Hematopoietic multipotent progenitor cell treated with erythropoietin and hydrocortisone succinate and interleukin-3 and kit ligand, for 17 days (in vitro differentiated cells): ENCODE measurements around the gene DDX49.
"Not testable (repeated sequence)": the region's sequence is repeated elsewhere in the genome, so short reads cannot be mapped to it uniquely, and the experiment has no call there.

ENCODE experiments used
- DNase-seq: peaks from one replicate; pipeline ENCODE4 v3.0.0-alpha.2; 2015; ENCODE audit warnings: low spot score

The DDX49 gene

DNA sequence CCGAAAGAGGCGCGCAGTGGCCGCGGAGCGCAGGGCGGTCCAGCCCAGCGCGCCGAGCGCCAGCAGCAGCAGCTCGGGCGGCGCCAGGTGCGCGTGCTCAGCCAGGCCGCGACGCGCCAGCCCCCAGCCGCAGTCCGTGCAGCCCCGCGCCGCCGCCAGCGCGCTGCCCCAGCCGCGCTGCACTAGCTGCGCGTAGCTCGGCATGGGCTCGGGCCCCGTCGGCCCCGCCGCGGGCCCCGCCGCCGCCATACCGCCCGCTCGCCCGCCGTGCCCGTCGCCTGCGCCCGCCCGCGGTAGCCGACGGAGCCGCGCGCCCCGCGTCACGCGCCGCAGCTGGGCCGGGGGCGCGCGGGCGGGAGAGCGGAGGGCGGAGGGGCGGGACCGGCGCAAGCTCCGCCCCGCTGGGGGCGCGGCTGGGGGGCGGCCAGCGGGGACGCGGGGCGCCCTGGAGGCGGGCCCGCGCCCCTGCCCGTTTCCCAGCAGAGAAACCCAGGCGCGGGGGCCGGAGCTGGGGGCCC lies 23.6 kb upstream of the DDX49 start, which contains the start of gene CERS1:
Gene CERS1, minus strand, starts transcription at position 335 of the 518 bp plus-strand sequence. Its CDS starts 86 bp downstream, at position 249.
- DNase-seq, result no peak

DNA sequence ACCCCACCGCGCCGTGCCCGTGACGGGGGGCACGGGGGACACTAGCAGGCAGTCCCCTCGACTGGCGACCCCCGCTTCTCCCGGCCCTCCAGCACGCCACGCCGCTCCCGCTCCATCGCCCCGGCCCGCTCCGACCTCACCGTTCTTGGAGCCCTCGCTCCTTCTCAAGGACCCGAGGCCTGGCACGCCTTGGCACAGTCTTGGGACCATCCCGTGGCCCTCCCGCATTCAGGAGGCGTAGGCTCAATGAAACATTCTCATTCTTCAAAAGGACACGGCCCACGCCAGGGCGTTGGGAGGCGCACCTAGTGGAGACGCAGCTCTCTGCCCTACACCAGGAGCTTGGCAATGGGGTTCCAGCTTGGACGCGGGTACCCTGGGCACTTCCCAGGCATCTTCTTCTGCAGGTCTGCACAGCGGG lies 23.1 kb upstream of the DDX49 start:
- DNase-seq, result no peak

DNA sequence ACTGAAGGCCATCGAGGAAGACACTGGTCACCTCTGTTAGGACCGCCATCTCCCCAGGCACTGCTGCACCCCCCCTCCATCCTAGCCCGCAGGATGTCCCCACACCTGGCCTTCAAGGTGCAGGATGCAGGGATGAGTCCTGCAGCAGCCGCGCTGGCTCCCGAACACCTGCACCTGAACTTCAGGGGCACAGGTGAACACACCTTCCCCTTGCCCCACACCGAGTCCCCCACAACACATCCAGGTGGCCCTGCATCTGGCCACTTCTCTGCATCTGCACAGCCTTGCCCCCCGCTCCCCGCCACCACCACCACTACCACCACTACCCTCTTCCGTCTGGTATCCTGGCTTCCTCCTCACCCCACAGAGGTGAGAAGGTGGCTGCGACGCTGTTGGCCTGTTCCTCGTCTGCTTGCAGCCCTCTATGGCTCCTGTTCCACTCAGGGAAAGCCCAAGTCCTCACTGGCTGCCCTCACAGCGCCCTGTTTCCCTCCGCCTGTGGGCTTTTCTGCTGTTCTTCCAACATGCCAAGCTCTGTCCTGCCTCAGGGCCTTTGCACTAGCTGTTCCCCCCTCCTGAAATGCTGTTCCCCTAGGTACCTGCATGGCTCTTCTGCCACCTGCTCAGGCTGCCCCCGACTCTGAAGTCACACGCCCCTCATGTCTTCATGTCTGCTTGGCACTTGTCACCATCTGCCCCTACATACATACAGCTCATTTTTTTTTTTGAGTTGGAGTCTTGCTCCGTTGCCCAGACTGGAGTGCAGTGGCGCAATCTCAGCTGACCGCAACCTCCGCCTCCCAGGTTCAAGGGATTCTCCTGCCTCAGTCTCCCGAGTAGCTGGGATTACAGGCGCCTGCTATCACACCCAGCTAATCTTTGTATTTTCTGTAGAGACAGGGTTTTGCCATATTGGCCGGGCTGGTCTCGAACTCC lies 22.2 kb upstream of the DDX49 start:
- no peak for DNase-seq

- DNase-seq, result no peak
Measured at GRCh38 chr19:18898081-18898606, 21.4 kb upstream of the DDX49 start.

DNA sequence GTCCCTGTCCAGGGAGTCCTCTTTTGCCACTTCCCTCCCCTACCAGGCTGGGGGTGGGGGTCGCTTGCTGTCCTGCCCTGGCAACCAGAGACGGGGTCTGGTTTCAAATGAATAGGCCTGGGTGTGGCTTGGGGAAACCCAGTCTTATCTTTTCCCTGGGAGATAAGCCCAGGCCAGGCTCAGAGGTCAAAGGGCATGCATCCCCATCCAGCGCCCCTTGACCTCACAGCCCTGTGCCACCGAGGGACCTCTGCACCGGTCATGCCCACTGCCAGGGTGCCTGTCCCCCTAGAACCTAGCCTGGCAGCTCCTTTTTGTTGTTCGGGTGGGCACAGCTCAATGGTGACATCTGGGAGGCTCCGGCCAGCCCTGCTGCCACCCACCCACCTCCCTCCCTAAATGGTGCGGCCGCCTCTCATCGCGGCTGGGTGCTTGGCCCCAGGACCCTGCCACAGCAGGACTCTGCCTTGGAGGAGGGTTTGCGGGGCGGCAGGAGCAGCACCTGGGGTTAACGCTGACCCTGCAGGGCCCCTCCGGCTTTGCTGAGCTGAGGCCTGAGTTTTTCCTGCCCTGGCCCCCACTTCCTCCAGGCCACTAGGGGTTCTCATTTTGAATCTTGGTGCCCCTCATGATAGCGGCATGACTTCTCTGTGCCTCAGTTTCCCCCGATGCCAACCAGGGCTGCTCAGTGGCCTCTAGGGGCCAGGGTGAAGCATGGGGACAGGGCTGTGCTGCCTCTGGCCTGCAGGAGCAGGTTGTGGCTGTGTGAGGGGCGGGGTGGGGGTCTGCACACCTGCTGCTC lies 20.7 kb upstream of the DDX49 start:
- no peak for DNase-seq

GRCh38 chr19:18899624-18900560 lies 19.6 kb upstream of the DDX49 start:
- DNase-seq, result no peak

- no peak for DNase-seq
Measured at GRCh38 chr19:18900700-18901481, 18.6 kb upstream of the DDX49 start.

DNA sequence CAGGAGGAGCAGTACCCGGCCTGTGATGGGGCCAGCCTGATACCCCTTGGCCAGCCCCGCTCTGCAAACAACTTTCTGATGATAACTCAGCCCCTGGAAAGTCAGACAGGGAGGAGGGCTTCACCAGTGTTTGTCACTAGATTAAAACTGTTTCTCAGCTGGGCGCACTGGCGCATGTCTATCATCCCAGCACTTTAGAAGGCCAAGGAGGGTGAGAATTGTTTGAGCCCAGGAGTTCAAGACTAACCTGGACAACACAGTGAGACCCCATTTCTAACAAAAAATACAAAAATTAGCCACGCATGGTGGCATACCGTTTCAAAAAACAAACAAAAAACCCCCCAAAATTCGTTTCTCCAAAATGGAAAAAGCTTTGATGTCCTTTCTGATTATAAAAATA lies 18.0 kb upstream of the DDX49 start:
- no peak for DNase-seq

DNA sequence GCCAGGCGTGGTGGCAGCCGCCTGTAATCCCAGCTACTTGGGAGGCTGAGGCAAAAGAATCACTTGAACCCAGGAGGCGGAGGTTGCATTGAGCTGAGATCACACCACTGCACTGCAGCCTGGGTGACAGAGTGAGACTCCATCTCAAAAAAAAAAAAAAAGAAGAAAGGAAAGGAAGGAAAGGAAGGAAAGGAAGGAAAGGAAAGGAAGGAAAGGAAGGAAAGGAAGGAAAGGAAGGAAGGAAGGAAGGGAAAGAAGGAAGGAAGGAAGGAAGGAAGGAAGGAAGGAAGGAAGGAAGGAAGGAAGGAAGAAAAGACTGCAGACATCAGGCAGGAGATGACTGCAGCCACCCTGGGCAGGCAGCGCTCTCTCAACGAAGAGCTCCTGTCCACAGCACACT lies 17.0 kb upstream of the DDX49 start:
- DNase-seq, result not testable (repeated sequence)

DNA sequence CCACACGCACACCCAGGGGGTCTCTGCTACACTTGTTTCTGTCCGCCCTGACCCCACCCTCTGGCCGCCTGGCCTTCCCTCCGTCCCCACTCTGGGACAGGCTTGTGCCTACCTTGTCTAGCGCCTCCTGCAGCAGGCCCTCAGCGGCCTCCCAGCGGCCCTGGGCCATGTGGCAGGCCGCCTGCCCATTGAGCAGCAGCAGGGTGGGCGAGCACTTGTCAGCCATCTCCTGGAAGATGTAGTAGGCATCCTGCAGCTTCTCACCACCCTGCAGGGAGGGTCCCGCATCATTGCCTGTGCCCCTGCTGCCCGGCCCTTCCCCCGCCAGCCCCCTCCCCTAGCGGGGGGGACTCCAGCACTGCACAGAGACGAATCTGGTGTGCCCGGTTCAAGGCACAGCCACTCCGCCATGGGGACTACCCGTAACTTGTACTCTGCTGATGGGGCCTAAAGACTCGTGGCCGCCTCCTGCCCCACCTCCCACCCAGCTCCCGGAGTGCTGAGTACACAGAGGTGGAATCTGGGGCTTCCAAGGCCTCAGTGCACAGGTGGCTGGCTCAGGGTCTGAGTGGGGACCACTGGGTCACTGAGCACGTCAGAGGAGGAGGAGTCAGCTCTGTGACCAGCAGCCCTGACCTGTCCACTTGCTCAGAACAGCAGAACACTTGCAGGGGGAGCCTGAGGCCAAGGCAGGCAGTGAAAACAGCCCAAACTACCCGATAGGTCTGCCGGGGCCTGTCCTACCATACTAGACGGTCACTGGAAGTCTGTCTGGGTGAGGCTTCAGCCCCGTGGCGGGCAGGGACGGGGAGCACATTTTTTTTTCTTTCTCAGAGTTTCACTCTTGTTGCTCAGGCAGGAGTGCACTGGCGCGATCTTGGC lies 16.1 kb upstream of the DDX49 start:
- DNase-seq, result no peak

- no peak for DNase-seq
Measured at GRCh38 chr19:18904334-18905057, 15.0 kb upstream of the DDX49 start.

- no peak for DNase-seq
Measured at GRCh38 chr19:18905058-18905456, 14.5 kb upstream of the DDX49 start.

- DNase-seq, result no peak
Measured at GRCh38 chr19:18905513-18906236, 13.8 kb upstream of the DDX49 start.

DNA sequence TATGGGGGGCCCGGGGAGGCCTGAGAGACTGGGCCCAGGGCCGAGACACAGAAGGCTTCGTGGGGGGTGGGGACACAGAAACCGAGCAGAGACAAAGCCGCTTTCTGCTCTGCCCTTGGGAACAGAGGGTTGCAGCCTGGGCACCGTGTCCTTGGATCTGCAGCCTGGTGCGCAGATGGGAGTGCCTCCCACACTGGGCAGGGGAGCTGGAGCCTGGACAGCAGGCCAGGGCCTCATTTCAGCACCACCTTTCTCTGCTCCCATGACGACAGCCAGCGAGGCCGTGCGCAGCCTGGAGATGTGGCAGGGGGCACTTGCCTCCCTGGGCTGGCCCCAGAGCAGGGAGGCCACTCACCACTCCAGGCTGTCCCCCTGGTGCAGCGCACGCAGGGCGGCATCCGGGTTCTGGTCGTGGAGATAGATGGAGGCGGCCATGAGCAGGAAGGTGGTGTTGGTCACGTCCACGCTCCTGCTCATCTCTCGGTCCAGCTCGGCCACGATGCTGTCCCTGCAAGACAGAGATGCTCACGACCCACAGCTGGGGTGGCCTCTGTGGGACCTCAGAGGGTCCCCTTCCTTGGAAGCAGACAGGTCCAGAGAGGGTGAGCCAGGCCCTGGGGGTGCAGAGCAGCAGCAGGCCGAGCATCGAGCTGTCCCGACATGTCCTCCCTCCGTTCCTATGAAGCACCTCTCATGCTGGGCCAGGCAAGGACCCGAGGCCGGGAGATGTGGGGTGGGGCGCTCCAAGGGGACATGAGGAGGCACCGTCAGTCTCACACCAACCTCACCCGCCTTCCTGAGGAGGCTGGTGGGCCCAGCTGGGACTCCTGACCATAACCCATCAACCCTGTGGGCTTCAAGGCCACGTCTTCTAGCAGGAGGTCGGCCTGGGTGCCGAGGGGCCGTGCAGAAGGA lies 12.7 kb upstream of the DDX49 start:
- DNase-seq, result no peak

- no peak for DNase-seq
Measured at GRCh38 chr19:18908917-18909619, 10.4 kb upstream of the DDX49 start.

- DNase-seq, result no peak
Measured at GRCh38 chr19:18910010-18910409, 9.5 kb upstream of the DDX49 start.
